ENCODE data around the gene STX18.
"Not testable (repeated sequence)": the region's sequence is repeated elsewhere in the genome, so short reads cannot be mapped to it uniquely, and the experiment has no call there.

The STX18 gene

GRCh38 chr4:4507403-4507802 is 34.4 kb downstream of the STX18 start:
- no peak for DNase-seq

GRCh38 chr4:4506961-4507360 is 34.9 kb downstream of the STX18 start:
- no peak for DNase-seq

DNA sequence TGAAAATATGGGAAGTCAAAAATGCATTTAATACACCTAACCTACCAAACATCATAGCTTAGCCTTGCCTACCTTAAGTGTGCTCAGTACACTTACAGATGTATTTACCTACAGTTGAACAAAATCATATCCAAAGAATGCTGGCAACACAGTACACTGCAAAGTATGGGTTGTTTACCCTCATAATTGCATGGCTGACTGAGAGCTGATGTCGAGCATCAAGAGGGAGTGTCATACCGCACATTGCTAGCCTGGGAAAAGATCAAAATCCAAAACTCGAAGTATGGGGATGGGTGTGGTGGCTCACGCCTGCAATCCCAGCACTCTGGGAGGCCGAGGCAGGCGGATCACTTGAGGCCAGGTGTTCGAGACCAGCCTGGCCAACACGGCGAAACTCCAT is 36.6 kb downstream of the STX18 start:
- DNase-seq, result not testable (repeated sequence)

- no peak for DNase-seq
These were observed 37.1 kb downstream of the STX18 start for GRCh38 chr4:4504783-4505182.

- DNase-seq, result no peak
These were observed 39.0 kb downstream of the STX18 start for GRCh38 chr4:4502694-4503311.

- DNase-seq, result no peak
These were observed 40.2 kb downstream of the STX18 start for GRCh38 chr4:4501679-4502078.

- DNase-seq, result no peak
These were observed 42.3 kb downstream of the STX18 start for GRCh38 chr4:4499438-4500123.

DNA sequence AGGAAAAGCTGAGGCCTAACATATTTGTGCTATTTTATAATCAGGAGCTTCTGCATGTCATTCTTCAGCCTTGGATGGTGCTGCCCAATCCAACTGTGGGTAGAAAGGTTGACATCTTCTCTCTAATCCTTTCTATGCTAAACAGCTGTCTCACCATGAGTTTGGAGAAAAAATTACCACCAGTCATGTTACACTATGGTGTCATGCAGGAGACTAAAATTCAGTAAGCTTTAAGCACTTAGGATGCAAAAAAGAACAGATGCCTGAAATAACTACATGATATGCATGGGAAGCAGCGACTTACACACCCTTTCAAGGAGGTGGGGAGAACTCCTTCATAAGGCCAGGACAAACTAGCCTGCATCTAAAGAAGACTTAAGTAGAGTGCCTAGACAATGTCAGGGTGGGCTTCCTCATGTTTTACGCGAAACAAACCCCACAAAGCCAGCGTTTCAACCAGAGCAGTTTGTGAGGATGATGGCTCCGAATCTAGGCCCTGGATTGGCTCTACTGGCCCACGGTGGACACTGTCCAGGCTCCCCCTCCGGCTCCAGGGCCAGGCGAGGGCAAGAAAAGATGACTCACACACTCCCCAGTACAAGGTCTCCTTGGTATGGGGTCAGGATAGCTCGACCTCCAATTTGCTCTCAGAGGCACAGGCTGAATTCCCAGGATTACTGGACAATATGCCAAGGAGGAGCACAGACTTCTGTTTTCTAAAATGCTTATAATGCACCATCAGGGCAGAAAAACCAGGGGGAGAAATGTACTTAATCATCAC is 45.1 kb downstream of the STX18 start:
- DNase-seq, result no peak

DNA sequence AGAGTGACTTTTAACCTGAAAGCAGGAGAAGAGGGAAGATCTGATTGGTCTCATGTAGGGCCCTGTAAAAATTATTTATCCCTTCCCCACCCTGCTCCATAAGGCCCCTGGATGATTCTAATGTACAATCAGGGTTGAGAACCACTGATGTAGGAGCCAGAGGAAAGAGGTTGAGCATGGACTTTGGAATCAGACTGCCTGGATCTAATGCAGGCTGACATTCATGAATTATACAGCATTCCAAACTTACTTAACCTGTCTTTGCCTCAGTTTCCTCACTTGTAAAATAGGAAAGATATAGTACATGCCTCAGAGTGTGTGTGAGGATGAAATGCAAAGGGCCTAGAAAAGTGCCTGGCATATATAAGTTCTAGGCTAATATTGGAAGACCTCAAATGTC is 47.0 kb downstream of the STX18 start:
- no peak for DNase-seq

- peak; percentile 41 for DNase-seq
These were observed 49.5 kb downstream of the STX18 start for GRCh38 chr4:4492161-4492847.

GRCh38 chr4:4491396-4491893 is 50.4 kb downstream of the STX18 start:
- DNase-seq, result no peak

- no peak for DNase-seq
These were observed 51.0 kb downstream of the STX18 start for GRCh38 chr4:4490816-4491215.

- no peak for DNase-seq
These were observed 51.8 kb downstream of the STX18 start for GRCh38 chr4:4490041-4490440.

DNA sequence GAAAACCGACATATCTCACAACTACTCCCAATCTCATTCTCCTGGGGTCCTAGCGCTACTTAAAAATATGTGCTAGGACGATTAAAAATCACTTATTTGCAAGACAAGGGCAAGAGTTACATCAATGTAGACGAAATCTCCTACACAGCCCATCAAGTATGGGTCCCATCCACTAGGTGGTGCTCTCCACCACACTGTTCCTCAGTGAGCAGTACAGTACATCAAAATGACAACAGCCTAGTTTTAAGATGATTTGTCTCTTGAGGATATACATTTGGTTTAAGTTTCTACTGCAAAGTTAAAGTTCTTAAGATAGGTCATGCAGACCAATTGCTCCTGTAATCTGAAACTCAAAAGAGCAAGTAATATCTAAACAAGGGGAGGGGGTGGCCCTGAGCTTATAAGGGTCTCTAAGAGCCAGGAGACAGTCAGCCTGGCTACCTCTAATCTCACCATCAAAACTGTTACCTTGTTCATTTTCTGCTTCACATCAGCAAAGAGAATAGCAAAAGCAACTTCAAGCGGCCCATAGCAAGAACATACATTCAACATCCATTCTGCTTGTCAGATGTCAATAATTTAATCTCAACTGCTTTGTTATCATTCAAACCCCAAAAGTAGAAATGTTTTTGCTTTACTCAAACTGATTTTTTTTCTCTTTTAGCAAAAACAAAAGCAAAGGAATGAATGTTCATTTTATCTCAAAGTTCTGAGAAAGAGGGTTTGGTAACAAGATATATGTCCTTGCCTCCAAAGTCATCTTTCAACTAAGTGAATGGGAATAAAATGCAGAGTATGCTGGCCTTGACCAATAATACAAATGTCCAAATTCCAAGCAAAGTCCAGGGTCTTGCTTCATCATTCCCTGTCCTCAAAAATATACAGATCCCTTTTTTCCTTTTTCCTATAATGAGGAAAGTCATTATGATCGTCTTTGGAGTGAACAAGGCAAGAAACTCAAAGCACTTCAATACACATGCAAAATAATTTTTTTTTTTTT is 53.1 kb downstream of the STX18 start:
- DNase-seq, result peak; percentile 81

DNA sequence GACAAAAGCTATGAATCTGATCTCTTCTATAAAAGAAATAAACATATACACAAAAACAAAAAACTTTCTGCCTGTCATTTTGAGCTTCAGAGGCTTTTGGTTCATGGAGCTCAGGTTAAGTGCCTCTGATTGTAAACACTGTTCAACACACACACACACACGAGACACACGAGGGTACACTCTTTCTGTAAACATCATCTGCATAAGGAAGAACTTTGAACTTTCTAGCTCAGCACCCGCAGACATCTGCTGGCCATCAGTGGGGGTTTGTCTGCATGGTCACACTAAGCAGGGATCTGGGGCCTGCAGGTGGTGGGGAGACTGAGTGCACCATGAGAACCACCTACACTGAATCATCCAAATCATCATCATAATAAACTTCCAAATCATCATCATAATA is 54.9 kb downstream of the STX18 start:
- DNase-seq, result no peak

- DNase-seq, result no peak
These were observed 56.0 kb downstream of the STX18 start for GRCh38 chr4:4485806-4486205.

DNA sequence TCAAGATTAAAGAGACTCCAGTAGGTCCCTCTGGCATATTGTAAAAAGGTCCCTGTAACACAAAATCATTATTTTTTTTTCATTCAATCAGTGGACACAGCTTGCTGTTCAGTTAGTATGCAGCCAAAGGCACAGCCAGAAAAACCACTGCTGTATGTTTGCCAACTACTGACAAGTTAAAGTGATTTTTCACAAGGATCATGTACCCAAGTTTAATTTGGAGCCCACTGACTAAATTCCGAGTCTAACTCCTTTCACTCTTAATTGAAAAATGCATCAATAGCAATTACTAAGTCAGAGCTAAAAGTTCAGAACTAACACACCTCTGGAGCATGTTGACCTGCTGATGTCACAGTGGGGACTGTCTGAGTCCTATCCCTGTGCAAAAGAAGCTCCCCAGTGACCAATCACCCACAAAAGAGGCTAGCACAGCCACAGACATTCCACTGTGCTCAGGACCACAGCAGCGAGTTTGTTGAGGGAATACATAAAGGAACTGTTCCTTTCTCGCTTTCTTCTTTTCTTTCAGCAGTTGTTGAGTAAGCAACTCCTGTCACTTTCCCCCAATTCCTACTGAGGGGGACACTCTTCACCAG is 60.4 kb downstream of the STX18 start:
- no peak for DNase-seq

DNA sequence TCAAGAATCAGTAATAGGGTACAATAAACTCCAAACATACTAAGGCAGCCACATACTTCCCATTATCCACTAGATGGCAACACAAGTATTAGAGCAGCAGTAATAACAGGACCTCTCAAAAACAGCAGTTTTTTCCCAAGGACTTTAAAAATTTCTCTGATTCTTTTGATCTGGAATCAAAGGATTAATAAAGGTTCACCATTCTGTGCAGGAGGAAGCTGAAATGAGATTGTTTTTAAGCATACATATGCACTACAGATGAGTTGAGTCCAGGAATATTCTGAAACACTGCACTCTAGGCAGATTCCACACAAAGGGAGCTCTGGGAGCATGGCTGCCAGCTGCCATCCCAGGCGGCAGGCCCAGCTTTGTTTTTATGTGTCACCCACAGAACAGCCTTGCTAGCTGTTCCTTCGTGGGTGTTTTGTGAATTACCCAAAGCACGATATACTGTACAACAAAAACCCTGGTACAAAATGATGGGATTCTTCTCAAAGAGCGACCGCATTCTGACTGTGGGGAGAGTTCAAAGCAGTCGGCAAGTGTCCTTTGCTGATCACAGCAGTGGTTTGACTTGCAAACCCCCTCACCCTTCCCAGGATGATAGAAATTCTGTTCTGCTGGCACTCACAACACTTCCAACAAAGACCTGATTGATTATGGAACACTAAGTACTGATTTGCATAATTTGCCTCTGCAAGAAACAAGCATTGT is 61.0 kb downstream of the STX18 start:
- DNase-seq, result no peak

DNA sequence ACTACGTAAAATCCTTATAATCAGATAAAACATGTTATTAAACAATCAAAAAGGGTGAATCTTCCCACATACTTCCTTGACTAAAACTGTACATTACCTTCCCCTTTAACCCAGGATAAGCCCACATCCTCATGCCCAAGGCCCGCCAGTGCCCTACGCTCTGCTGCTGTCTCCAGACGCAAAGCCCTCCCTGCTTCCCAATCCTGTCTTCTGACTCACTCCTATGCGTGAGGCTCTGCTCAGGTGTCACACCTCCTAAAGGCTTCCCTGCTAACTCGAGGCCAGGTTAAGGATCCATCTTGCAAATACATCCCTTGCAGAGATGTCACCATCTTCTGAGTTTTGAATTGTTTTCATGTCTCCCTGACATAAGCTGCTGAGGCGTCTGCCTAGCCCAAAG is 61.6 kb downstream of the STX18 start:
- no peak for DNase-seq

- no peak for DNase-seq
These were observed 62.5 kb downstream of the STX18 start for GRCh38 chr4:4479366-4479765.

GRCh38 chr4:4477796-4478195 is 64.1 kb downstream of the STX18 start:
- DNase-seq, result no peak
